ENCODE results near the gene BCKDK.

The BCKDK gene

DNA sequence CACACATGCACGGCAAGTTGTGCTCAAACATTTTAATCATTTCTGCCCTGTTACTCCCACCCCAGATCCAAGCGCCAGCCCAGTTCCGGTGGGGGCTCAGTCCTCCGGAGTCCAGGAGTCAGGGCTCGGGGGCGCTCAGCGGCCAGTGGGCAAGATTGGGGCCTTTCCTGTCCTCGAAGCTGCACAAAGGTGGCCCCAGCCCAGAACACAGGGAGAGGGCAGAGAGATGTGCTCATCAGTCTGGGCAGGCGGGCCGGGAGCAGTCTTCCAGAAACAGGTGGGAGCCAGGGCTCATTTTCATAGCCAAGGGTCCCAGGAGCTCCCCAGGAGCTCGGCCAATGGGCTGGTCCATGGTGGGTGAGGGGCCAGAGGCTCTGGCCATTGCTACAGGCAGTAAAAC lies 23.2 kb downstream of the BCKDK start:
- CTCF ChIA-PET: no interaction called here
- no peak for TF ChIP-seq L3MBTL2 (conservative IDR thresholded peaks at IDR 0.05)
- TF ChIP-seq FOXM1 (IDR thresholded peaks at IDR 0.05; ENCODE audit: borderline replicate concordance): no peak
- TF ChIP-seq ARNT (IDR thresholded peaks at IDR 0.05): no peak
- no peak for TF ChIP-seq BHLHE40 (IDR thresholded peaks at IDR 0.05; ENCODE audit: borderline replicate concordance)
- no peak for TF ChIP-seq ELF4 (IDR thresholded peaks at IDR 0.05)
- TF ChIP-seq FOXA1 (IDR thresholded peaks at IDR 0.05): no peak
- TF ChIP-seq, protein P1, sequence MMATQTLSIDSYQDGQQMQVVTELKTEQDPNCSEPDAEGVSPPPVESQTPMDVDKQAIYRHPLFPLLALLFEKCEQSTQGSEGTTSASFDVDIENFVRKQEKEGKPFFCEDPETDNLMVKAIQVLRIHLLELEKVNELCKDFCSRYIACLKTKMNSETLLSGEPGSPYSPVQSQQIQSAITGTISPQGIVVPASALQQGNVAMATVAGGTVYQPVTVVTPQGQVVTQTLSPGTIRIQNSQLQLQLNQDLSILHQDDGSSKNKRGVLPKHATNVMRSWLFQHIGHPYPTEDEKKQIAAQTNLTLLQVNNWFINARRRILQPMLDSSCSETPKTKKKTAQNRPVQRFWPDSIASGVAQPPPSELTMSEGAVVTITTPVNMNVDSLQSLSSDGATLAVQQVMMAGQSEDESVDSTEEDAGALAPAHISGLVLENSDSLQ (IDR thresholded peaks at IDR 0.05): no peak
- no peak for TF ChIP-seq NFRKB (IDR thresholded peaks at IDR 0.05)
- no peak for TF ChIP-seq LEF1 (IDR thresholded peaks at IDR 0.05; ENCODE audit: borderline replicate concordance)
- TF ChIP-seq ZNF384 (IDR thresholded peaks at IDR 0.05): no peak
- TF ChIP-seq SP1 (IDR thresholded peaks at IDR 0.05): no peak
- TF ChIP-seq FOXK2 (IDR thresholded peaks at IDR 0.05): no peak
- TF ChIP-seq CTBP1 (IDR thresholded peaks at IDR 0.05; ENCODE audit: borderline replicate concordance): no peak
- TF ChIP-seq TARDBP (IDR thresholded peaks at IDR 0.05): no peak
- TF ChIP-seq SUZ12 (IDR thresholded peaks at IDR 0.05): no peak
- TF ChIP-seq HDGF (IDR thresholded peaks at IDR 0.05; ENCODE audit: borderline replicate concordance): no peak
- no peak for DNase-seq (ENCODE audit: extremely low spot score)
- POLR2A ChIA-PET: interaction anchor here (0.6 to 6.9 kb wide), 4 partner anchors 10 to 48 kb away, joined by 3 to 38 read pairs (median 4); partner anchors contain the start of genes FUS and KAT8

DNA sequence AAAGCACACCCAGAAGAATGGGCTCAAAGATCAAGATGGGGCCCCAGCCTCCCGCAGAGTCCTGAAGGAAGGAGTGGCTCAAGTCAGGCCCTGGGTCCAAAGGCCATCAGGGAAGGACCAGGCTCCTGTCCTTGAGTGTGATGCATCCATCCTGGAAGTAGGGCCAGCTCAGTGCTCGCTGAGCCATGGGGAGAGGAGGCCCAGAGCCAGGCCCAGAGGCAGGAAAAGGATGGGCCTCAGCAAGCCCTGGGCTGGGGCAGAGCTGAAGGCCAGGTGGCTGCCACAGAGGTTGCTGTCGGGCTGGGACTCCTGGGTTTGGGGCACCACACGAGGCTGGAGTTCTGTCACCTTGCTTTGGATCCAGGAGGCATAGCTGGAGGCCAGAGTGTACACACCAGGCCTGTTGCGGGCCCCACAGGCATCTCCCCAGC lies 23.7 kb downstream of the BCKDK start:
- CTCF ChIA-PET: no interaction called here
- DNase-seq (ENCODE audit: extremely low spot score): no peak
- TF ChIP-seq, protein P1 (IDR thresholded peaks at IDR 0.05): no peak
- no peak for TF ChIP-seq ELF4 (IDR thresholded peaks at IDR 0.05)
- no peak for TF ChIP-seq FOXM1 (IDR thresholded peaks at IDR 0.05; ENCODE audit: borderline replicate concordance)
- TF ChIP-seq LEF1 (IDR thresholded peaks at IDR 0.05; ENCODE audit: borderline replicate concordance): no peak
- no peak for TF ChIP-seq ARNT (IDR thresholded peaks at IDR 0.05)
- no peak for TF ChIP-seq L3MBTL2 (conservative IDR thresholded peaks at IDR 0.05)
- TF ChIP-seq TARDBP (IDR thresholded peaks at IDR 0.05): no peak
- POLR2A ChIA-PET: interaction anchor here (0.6 to 6.9 kb wide), 4 partner anchors 10 to 48 kb away, joined by 3 to 38 read pairs (median 4); partner anchors contain the start of genes FUS and KAT8

DNA sequence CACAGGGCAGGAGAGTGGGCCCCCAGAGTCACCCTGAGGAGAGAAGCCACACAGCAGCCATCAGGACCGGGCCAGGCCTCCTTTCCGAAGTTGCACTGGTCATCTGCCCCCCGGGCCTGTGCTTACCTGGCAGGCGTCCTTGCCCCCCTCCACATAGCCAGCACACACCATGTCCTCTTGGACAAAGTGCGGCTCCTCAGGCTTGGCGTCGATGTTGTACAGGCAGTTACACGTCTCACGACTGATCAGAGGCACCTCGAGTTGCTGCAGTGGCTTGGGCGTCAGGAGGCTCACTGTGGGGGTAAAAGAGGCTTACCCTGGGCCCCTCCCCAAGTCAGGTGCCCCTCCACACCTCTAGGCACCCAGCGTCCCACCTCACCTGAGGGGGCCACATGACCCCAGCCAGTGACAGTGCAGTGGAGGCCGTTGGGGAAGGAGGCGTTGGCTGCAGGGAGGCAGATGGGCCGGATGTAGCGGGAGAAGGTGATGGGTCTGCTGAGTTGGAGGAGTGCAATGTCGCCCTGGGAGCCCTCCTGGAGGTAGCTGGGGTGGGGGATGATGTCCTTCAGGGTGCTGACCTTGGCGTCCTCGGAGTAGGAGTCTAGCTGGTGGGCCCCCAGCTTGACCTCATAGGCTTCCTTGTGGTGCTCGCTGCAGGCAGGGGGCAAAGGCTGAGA lies 24.3 kb downstream of the BCKDK start:
- TF ChIP-seq FOXA1 (IDR thresholded peaks at IDR 0.05): no peak
- TF ChIP-seq LEF1 (IDR thresholded peaks at IDR 0.05; ENCODE audit: borderline replicate concordance): no peak
- no peak for TF ChIP-seq SUZ12 (IDR thresholded peaks at IDR 0.05)
- TF ChIP-seq ZNF384 (IDR thresholded peaks at IDR 0.05): no peak
- TF ChIP-seq FOXK2 (IDR thresholded peaks at IDR 0.05): no peak
- TF ChIP-seq, protein P1 (IDR thresholded peaks at IDR 0.05): no peak
- no peak for TF ChIP-seq NFRKB (IDR thresholded peaks at IDR 0.05)
- no peak for TF ChIP-seq CTBP1 (IDR thresholded peaks at IDR 0.05; ENCODE audit: borderline replicate concordance)
- TF ChIP-seq FOXM1 (IDR thresholded peaks at IDR 0.05; ENCODE audit: borderline replicate concordance): no peak
- TF ChIP-seq TARDBP (IDR thresholded peaks at IDR 0.05): no peak
- TF ChIP-seq HDGF (IDR thresholded peaks at IDR 0.05; ENCODE audit: borderline replicate concordance): no peak
- TF ChIP-seq BHLHE40 (IDR thresholded peaks at IDR 0.05; ENCODE audit: borderline replicate concordance): no peak
- TF ChIP-seq ELF4 (IDR thresholded peaks at IDR 0.05): no peak
- no peak for TF ChIP-seq L3MBTL2 (conservative IDR thresholded peaks at IDR 0.05)
- TF ChIP-seq SP1 (IDR thresholded peaks at IDR 0.05): no peak
- no peak for TF ChIP-seq ARNT (IDR thresholded peaks at IDR 0.05)
- DNase-seq (ENCODE audit: extremely low spot score): no peak
- POLR2A ChIA-PET: interaction anchor here (6.9 kb wide), 1 partner anchor 15 kb away, joined by 38 read pairs; the partner anchor contains the start of gene KAT8
- CTCF ChIA-PET: no interaction called here

DNA sequence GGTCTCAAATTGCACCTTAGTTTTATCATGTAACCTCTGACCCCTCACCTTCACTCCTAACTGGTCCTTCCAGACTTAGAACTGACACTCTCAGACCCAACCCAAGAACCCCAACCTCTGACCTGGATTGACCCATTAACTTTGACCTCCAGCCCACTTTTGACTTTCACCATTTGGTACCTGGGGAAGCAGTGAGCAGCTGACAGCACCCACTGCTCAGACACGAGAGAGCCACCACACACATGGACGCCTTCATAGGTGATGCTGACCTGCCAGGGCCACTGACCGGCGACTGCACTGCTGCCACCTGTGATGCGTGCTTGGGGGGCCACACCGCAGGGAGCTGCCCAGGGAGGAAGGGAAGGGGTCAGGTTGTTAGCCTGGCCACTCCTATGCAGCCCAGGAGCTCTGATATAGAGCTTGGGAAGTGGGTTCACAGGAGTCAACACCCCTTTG lies 24.9 kb downstream of the BCKDK start:
- no peak for DNase-seq (ENCODE audit: extremely low spot score)
- ChIA-PET POLR2A (interaction anchor here (6.9 kb wide), 1 partner anchor 16 kb away, joined by 38 read pairs; the partner anchor contains the start of gene KAT8), CTCF (no interaction called here)
- TF ChIP-seq ELF4 (IDR thresholded peaks at IDR 0.05) (no peak), HDGF (IDR thresholded peaks at IDR 0.05; ENCODE audit: borderline replicate concordance) (no peak), SP1 (IDR thresholded peaks at IDR 0.05) (no peak), LEF1 (IDR thresholded peaks at IDR 0.05; ENCODE audit: borderline replicate concordance) (no peak)

DNA sequence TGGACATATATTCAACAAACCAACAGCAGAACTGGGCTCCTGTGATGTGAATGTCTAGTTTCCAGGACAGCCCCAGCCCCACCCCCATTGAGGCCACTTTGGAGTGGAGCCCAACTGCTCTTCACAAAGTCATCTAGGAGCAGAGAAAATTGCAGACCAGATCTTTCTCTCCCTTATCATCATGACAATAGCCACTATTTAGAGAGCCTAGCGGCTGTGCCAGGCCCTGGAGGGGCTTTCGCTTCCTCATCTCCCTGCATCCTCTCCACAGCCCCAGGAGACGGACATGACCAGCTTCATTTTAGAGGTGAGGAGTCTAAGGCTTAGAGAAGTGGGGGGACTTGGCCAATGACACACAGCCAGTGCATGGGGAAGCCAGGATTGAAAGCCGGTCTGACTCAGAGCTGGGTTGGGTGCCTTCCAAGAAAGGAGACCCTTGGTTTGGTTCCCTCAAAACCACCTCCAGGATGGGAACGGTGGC lies 25.9 kb downstream of the BCKDK start:
- CTCF ChIA-PET: no interaction called here
- TF ChIP-seq ZNF384 (IDR thresholded peaks at IDR 0.05): no peak
- POLR2A ChIA-PET: interaction anchor here (2.0 to 6.9 kb wide), 2 partner anchors 17 to 45 kb away, joined by 5 to 38 read pairs; partner anchors contain the start of genes FUS and KAT8
- no peak for DNase-seq (ENCODE audit: extremely low spot score)

All from HEK293T (cell line).